KBM-7 (cell line): ENCODE data around the gene PRAC2.

Experiments used
- DNase-seq: peaks from one replicate; pipeline ENCODE4 v3.0.0-alpha.2; 2015
- in situ Hi-C: fragments of 300-500 bp; cut with MboI; formaldehyde crosslinking; loops from 2 replicates; pipeline ENCODE4 v1.14.3; 2020; ENCODE audit warnings: low sequenced_read_pairs, low pct_unique_long_range_greater_than_20kb, mixed read lengths

The PRAC2 gene

DNA sequence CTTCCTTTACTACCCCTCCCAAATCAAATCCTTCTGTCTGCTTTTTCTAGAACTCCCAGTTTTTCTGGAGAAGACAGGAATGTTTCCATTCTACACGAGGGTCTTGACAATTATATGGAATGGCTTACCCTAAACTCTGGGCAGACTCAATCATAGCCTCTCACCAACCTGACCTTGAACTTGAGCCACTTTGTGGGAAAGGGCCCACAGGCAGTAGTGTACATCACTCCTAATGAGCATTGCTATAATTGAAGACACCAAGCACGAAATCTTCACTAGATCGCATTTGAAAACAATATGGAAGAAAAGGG is 7.2 kb downstream of the PRAC2 start:
- DNase-seq = no peak
- in situ Hi-C loops = no loop called here

DNA sequence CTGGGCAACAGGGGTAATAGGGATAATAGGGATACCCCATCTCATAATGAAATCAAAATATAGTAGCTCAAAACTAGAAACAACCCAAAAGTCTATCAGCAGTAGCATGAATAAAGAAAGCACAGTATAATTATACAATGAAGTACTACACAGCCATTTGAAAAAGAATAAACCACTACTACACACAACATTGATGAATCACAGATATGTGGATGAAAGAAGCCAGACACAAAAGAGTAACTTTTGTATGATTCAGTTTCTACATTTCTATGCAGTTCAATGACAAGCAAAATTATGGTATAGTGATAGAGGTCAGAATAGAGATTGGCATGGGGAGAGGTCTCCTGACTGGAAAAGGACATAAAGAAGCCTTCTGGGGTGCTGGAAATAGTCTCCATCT is 8.4 kb downstream of the PRAC2 start:
- DNase-seq = no peak
- in situ Hi-C loops = no loop called here

DNA sequence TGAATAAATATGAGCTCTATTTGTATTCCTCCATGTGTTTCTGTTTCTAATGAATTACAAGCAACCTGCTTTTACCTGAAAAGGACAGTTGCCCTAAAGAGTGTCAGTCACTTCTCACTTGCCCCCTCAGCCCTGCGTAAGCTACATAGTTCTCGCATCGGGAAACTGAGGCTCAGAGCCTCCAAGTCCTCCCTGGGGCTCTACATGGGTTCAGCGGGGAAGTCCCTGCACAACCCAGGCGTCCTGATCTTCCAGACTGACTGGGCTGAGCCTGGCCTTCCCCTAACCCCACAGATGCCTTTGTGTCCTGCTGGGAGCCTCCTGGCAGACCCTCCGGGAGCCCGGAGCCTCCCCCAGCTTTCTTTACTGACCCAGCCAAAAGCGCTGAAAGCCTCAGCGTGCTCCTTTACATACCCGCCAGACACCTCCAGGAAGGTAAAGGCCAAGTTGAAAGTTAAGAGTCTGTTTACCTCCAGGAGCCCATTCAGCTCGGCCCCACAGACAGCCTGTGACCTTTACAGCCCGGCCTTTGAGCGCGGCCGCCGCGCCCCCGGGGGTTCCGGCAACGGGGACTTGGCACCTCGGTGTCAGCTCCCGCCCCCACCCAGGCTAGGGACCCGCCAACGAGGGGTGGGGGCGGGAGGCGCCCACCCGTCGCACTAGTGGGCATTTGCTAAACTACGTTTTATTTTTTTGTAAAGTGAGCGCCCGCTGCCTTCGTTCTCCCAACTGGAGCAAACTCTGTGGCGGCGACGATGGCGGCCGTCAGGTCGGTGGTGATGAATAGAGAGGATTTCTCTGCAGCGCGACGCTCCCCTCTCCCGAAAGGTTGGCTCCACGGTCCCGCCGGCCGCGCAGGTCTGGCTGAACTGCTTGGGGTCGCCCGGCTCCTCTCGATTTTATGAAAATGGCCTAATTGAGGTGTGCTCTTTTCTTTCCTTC is 10.0 kb downstream of the PRAC2 start:
- no peak for DNase-seq
- in situ Hi-C loops = no loop called here

- in situ Hi-C loops = no loop called here
- DNase-seq = no peak
Observed at GRCh38 chr17:48733632-48734328, 10.8 kb downstream of the PRAC2 start.

DNA sequence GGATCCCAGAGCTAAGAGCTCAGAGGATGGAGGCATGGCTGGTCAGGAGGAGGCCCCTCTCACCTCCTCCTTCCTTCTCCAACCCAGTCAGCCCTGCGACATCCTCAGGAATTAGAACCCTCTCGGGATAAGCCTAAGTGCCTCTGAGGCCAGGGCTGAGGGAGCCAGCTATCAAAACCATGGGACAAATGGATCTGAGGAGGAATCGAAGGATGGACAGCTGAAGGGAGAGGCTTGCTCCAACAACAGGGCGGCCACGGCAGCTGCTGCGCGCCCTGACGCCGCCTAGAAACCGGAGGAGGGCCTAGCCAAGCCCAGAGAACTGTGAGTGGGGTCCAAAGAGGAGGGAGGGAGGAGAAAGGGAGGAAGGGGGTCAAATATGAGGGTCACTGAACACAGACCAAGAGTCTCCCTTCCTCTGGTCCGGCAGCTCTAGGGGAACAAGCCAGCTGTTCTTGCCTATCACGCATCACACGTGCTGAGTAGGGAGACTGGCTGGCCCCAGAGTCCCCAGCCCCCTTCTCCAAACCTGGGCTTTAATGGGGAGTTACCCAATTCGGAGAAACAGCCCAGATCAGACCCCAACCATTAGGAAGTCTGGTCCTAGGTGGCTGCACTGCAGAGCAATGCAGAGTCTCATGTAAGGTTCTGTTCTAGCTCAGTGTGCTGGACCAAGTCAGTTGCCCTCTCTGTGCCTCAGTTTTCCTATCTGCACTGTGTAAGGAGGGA is 11.5 kb downstream of the PRAC2 start:
- no peak for DNase-seq
- in situ Hi-C loops = no loop called here

DNA sequence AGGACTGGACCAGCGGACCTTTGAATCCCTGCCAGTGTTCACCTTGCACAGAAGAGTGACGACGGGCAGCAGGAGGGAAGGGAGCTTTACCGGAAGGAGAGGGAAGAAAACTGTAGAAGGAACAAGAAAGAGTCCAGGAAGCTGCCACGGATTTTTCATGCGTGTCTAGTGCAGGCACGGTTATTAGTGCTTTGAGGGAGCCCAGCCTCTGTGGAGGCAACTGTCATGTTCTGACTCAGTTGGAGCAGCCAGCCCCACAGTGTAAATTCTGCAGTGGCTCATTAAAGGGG is 12.0 kb downstream of the PRAC2 start:
- DNase-seq = no peak
- in situ Hi-C loops = no loop called here

- in situ Hi-C loops = no loop called here
Observed at GRCh38 chr17:48737330-48738043, 14.5 kb downstream of the PRAC2 start.

GRCh38 chr17:48738424-48738802 is 15.4 kb downstream of the PRAC2 start:
- in situ Hi-C loops = no loop called here
- DNase-seq = no peak

More at GRCh38 chr17:48737330-48738043, 14.5 kb downstream of the PRAC2 start:
- no peak for DNase-seq

DNA sequence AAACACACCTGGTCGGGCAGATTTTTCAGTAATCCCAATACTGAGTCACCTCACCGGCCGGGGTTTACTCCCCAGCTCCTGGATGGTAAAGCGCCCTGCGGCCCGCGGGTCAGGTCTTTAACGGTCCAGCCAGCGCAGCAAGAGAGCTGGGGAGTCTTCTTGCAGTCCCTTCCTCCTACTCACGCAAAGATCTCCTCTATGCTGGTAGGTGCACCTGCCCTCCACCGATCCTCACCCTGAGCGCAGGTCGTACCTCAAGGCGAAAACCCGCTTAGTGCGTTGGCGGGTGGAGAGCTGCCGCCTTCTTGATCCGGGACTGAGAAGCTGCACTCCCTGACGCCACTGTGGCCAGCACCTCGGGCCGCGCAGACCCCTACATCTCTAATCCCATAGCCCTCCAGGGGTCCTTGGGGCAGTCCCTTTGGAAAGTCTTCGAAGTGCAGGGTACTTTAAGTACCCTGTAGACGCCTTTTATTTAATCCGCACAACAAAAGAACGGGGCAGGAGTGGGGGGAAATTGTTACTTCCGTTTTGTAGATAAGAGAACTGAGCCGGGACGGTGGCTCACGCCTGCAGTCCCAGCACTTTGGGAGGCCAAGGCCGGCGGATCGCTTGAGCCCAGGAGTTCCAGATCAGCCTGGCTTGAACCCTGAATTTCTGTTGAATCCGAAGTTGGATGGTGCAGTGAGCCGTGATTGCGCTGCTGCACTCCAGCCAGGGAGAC is 16.0 kb downstream of the PRAC2 start:
- DNase-seq = no peak
- in situ Hi-C loops = no loop called here

DNA sequence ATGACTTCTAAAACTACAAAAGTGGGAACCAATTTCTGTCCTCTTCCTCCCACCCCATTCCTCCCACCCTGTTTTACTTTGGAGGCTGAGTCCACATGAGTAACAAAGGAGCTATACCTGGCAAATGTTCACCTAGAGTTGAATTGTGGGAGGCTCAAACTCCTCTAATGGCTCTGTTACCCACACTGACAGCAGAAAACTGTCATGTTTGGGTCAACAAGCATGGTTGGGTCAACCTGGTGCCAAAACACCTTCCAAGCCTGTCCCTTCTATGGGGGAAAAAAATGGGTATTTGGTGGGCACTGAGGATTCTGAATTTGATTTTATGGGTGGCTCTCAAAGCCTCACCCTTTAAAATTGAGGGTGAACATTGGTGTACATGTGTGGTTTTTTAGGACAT is 17.6 kb downstream of the PRAC2 start:
- no peak for DNase-seq
- in situ Hi-C loops = no loop called here

- DNase-seq = no peak
- in situ Hi-C loops = no loop called here
Observed at GRCh38 chr17:48745381-48746275, 22.6 kb downstream of the PRAC2 start.

DNA sequence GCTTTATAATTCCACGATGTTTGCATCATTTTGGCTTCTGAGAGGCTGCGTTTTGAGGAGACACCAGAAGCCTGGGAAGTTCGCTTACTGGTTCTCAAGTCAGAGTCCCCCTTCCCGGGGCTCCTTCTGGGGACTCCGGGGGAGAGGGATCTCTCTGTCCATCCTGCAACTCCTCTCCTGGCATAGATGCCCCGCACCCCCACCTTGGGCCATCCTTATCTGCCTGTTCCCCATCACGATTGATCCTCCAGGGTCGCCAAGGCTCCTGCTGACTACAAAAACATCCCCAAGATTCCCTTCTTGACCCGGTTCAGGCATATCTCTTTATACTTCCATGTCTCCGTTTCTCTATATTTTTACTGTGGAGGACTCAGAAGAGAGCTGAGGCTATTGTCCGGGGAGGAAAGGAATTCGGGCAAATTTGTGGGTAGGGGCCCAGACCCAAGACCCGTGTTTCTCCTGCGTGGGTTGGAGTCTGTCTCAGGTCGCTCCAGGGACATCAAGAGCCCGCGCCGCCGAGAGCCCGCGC is 24.0 kb downstream of the PRAC2 start:
- in situ Hi-C loops = no loop called here

GRCh38 chr17:48747445-48748363 is 24.7 kb downstream of the PRAC2 start:
- in situ Hi-C loops = no loop called here
- no peak for DNase-seq

More for the DNA sequence above, 24.0 kb downstream of the PRAC2 start:
- no peak for DNase-seq

GRCh38 chr17:48748718-48749566 is 26.0 kb downstream of the PRAC2 start:
- DNase-seq = no peak
- in situ Hi-C loops = no loop called here

DNA sequence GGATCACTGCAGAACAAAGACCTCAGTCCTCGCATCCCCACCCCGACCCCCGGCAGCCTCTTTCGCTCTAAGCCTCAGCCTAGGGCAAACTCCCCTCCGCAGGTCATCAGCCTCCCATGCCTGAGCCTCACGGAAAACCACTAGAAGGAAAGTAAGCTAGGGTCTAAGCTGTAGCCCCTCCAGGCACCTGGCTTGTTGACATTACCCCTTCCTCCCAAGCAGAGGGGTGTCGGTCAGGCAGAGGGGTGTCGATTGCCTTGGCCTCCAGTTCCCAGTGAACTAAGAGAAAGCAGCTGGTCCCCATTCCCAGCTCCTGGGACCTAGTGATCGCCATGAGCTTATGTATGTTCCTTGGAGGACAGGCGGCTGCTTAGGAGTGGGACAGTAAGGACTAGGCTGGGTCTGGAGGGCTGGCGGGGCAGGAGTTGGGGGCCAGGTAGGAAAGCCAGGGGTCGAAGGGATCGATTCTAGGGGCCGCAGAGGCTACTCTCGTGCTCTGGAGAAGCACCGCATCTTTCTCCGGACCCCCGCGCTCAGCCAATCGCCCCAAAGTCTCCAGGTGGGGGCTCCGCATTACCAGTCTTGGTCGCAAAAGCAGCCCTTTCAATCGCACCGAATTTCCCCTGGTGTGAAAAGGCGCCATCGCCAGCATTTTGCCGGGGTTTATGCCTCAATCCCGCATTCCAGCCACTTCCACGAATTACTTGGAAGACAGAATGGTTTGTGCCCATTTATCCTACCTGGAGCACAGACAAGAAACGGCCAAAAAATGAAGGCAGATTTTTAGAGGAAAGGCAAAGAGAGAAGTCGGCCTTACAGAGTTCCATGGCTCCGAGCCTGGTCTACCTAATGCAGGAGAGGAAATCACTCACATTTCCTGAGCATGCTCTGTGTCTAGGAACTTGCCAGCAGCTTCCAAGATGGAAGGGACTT is 26.9 kb downstream of the PRAC2 start:
- in situ Hi-C loops = no loop called here
- no peak for DNase-seq
